GM21515 (cell line): Measurements from ENCODE around the gene EXD3.

Source experiments
- ATAC-seq: cut with Tn5 transposase; IDR thresholded peaks from one replicate; pipeline ENCODE4 v1.9.1; 2021; ENCODE audit not compliant: unreplicated experiment

The EXD3 gene

GRCh38 chr9:137319739-137320551, 103.0 kb downstream of the EXD3 start:
- no peak for ATAC-seq

DNA sequence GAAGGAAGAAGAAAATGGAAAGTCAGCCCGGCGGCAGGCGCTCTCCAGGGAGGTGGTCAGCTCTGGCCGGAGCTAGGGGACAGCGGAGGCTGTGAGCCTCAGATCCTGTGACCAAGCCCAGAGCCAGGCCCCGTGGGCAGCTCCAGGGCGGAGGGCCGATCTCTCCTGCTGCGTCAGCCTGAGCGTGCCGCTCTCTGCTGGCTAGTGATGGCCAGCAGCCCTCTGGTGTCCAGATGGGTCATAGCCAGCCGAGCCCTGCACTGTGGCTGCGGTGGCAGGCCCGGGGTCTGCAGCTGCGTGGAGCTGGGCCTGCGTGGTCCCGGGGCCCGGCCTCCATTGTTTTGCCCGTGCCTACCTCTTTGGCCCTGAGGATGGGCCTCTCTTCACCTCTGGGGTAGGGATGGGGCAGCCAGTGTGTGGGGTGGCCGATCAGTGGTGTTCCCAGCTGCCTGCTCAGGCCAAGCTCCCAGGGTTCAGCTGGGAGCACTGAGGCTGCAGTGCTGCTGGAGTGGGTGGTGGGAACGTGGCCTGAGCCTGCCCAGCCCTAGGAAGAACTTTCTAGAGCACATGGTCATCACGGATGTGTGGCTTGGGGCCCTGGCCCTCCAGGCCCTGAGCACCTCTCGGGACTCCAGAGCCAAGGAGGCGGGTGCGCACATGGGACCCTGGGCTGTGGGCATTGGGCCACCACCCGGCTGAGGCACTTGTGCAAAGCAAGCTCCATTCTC, 103.8 kb downstream of the EXD3 start:
- no peak for ATAC-seq

GRCh38 chr9:137318602-137319001, 104.4 kb downstream of the EXD3 start:
- ATAC-seq = no peak

GRCh38 chr9:137317718-137318511, 105.0 kb downstream of the EXD3 start:
- ATAC-seq = no peak

DNA sequence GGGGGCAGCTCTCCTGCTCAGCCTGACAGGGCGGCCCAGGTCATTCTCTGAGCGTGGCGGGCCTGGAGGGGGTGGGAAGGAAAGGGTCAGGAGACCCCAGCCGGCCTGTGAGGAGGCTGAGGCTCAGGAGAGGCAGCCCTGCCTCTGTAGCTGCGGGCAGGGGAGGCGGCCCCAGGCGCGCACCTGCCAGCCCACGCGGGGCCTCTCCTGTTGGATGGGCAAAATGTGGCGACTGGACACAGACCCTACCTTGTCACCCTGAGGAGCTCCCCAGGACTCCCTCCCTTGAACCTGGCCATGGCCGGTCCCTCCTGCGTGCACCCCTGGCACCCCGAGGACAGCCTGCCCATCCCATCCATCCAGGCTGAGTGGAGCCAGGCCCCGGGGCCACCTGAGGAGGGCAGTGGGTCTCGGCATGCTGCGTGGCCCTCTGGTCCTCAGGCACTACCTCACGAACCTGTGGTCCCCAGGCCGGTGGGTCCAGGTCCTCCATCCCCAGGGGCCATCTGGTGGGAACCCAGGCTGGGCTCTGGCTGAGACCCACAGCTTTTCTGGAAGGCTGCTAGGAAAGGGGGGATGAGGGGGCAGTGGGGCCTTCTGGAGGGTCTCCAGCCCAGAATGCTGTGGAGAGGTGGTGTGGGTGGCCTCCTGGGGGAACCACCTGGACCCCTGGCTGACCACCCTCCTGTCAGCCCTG, 105.8 kb downstream of the EXD3 start:
- no peak for ATAC-seq

GRCh38 chr9:137316012-137316981, 106.7 kb downstream of the EXD3 start:
- no peak for ATAC-seq

- no peak for ATAC-seq
Measured at GRCh38 chr9:137315581-137316011, 107.4 kb downstream of the EXD3 start.

DNA sequence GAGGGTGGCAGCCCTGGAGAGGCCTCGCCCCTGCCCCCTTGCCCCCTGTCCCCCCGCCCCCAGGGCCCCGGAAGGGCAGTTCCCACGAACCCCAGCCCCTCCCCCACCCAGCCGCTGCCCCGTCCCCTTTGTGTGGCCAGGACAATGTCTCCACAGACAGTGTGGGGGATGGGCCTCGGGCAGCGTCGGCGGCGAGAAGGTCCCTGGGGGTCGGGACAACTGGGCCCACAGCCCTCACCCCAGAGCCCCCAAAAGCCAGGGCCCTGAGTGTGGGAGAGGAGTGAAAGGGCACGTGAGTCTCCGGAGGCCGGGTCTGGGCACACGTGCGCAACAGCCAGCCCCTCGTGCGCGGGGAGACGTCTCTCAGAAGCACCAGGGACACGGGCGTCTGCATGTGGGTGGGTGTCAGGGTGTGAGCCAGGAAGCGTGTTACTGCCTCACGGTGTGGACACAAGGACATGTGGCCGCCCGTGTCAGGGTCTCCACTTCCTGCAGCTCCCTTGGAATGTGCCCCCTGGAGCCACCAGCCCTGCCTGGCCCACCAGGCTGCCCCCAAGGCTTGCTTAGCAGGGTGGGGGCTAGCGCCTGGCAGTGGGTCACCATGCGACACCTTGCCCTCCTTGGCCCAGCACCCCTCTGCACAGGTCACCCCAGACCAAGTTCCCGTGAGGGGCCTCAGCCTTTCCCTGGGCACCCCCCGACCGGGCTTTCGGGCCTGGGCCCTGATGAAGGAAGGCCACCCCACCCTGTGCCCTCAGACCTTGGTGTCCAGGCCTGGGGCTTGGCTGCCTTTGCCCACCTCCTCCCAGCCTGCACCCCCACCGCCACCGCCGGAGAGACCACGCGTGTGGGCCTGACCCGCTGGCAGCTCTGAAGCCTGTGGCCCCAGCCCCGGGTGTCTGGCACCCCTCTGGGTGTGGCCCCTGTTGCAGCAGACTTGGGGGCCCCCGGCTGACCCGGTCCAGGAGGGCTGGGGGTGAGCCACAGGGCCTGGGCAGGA, 108.1 kb downstream of the EXD3 start:
- no peak for ATAC-seq

DNA sequence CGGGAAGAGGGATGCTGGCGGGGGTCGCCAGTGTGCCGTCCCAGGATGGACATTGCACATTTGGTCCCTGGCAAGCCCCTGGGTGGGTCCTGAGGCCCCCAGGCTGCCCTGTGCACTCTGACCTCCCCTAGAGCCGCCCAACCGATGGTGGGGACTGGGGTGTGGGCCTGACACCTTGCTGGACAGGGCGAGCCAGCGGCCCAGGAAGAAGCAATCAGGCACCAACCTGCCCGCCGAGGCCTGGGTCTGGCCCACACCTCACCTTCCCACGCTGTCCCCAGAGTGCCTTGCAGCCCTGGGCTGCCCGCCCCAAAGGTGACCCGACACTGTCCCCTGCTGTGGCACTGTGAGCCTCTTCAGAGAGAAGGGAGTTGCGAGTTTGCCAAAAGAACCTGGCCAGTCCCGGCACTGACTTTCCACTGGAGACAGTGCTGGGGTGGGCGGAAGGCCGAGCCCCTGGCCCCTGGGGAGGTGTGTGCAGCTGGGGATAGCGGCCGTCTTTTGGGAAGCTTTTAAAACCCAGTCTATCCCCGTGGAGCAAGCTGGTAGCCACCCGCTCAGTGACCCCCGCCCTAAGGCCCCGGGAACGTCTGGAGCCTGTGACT, 108.9 kb downstream of the EXD3 start:
- ATAC-seq = no peak

- ATAC-seq = no peak
Measured at GRCh38 chr9:137313326-137313936, 109.5 kb downstream of the EXD3 start.

DNA sequence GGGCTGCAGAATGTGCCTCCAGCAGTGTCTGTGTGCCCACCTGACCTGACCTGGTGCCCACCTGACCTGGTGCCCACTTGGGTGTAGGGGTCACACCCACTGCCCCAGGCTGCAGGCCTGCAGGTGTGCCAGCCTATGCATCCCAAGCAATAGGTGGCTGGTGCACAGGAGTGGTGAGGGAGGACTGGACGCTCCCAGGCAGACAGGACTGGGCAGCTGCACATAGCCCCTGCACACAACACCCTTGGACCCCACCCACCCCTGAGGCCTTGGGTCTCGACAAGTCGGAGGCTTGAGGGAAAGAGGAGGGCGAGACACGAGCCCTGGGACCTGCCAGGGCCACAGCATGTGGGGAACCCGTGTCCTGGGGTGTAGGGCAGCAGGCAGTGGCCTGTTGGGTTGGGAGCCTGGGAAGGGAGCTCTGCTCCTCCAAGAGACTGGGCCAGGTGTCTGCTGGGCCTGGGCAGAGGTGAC, 110.1 kb downstream of the EXD3 start:
- no peak for ATAC-seq

- ATAC-seq = no peak
Measured at GRCh38 chr9:137311986-137312851, 110.7 kb downstream of the EXD3 start.

GRCh38 chr9:137311171-137311985, 111.6 kb downstream of the EXD3 start:
- ATAC-seq = no peak

DNA sequence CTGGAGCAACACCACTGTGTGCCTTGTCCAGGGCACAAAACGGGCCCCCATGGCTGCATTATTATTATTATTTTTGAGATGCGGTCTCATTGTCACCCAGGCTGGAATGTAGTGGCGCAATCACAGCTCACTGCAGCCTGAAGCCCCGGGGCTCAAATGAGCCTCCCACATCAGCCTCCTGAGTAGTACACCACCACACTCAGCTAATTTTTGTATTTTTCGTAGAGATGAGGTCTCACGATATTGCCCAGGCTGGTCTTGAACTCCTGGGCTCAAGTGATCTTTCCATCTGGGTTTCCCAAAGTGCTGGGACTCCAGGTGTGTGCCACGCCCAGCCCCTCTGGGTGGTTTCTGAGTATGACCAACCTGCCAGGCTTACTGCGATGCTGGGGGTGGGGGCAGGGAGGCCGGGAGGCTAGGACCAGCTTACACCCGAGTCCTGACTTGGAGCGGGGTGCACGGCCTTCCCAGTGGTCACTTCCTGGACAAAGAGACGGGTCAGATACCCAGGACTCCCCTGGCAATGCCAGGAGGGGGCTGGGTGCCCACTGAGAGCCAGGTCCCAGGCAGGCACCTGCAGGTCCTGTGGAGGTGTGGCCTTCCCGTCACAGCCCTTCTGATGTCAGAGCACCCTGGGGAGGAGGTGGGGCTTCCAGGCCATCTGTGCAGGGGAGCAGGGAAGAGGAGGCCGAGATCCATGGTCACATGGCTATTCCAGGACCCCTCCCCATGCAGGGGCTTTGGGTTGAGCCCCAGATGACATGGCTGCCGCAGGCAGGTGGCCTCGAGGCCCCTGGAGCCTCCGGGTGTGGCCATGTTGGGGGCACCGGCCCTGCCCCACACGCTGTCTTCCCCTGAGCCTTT, 112.5 kb downstream of the EXD3 start:
- ATAC-seq = no peak
